WTC11 (cell line): Measurements from ENCODE around the gene DNAAF3. TPM values are rescaled to one million over a fixed set of nuclear protein-coding genes. Genes with fewer than 3 reads are reported as not detected.

Source experiments
- ATAC-seq: fragments of 200-7000 bp; cut with Tn5 transposase; 2 replicates; pipeline ENCODE4 v1.10.0; 2021; ENCODE audit warnings: mild to moderate bottlenecking, moderate library complexity
- CTCF ChIA-PET: fragments of 300-600 bp; sonication (Branson Sonifier 250); formaldehyde crosslinking; loops from one replicate; lab custom pipeline; 2021; ENCODE audit warnings: antibody characterized with exemption; lab: Charles Lee
- POLR2A ChIA-PET: fragments of 350-600 bp; sonication (Branson Sonifier 250); formaldehyde crosslinking; loops from one replicate; lab custom pipeline; 2021; ENCODE audit warnings: antibody characterized with exemption; lab: Charles Lee
- DNase-seq: peaks from one replicate; pipeline ENCODE4 v3.0.0; 2021; ENCODE audit warnings: low spot score
- H3K27ac Mint-ChIP-seq: 2 replicates; pipeline ENCODE4 v1.8.0; 2021; ENCODE audit warnings: mixed read lengths
- H3K27me3 Mint-ChIP-seq: 2 replicates; pipeline ENCODE4 v1.8.0; 2021; ENCODE audit warnings: low read depth, mild to moderate bottlenecking, moderate library complexity, mixed read lengths
- H3K36me3 Mint-ChIP-seq: 2 replicates; pipeline ENCODE4 v1.8.0; 2021; ENCODE audit warnings: mixed read lengths
- H3K4me1 Mint-ChIP-seq: 2 replicates; pipeline ENCODE4 v1.8.0; 2022; ENCODE audit warnings: mixed read lengths
- H3K4me3 Mint-ChIP-seq: 2 replicates; pipeline ENCODE4 v1.8.0; 2021; ENCODE audit warnings: mild to moderate bottlenecking, moderate library complexity, mixed read lengths
- H3K9me3 Mint-ChIP-seq: 2 replicates; pipeline ENCODE4 v1.8.0; 2021; ENCODE audit warnings: mixed read lengths
- CREM ChIP-seq: sonication (generic); formaldehyde crosslinking; IDR thresholded peaks from 2 replicates; pipeline ENCODE4 v1.8.1; 2022; ENCODE audit warnings: mild to moderate bottlenecking, missing genetic modification reagents, moderate library complexity
- ESRRA ChIP-seq: sonication (generic); formaldehyde crosslinking; IDR thresholded peaks from 2 replicates; pipeline ENCODE4 v1.8.1; 2022; ENCODE audit warnings: mild to moderate bottlenecking, missing genetic modification reagents, borderline replicate concordance
- GRHL2 ChIP-seq: fragments of 250-450 bp; sonication (Bioruptor Pico); IDR thresholded peaks from 2 replicates; pipeline ENCODE4 v1.8.0; 2022; ENCODE audit warnings: mild to moderate bottlenecking, moderate library complexity; ENCODE audit not compliant: insufficient replicate concordance, severe bottlenecking
- IRF2 ChIP-seq: sonication (generic); formaldehyde crosslinking; IDR thresholded peaks from 2 replicates; pipeline ENCODE4 v1.8.0; 2022; ENCODE audit warnings: low read depth, missing genetic modification reagents, borderline replicate concordance
- MXD4 ChIP-seq: fragments of 250-450 bp; sonication (Bioruptor Pico); IDR thresholded peaks from 2 replicates; pipeline ENCODE4 v1.8.0; 2021; ENCODE audit warnings: mild to moderate bottlenecking, moderate library complexity, borderline replicate concordance
- MYBL2 ChIP-seq: sonication (generic); formaldehyde crosslinking; IDR thresholded peaks from 2 replicates; pipeline ENCODE4 v1.8.1; 2023; ENCODE audit warnings: mild to moderate bottlenecking, moderate library complexity, missing genetic modification reagents
- NFATC4 ChIP-seq: fragments of 250-450 bp; sonication (Bioruptor Pico); IDR thresholded peaks from 2 replicates; pipeline ENCODE4 v1.9.0; 2021; ENCODE audit warnings: mild to moderate bottlenecking
- NR1H2 ChIP-seq: sonication (generic); formaldehyde crosslinking; IDR thresholded peaks from 2 replicates; pipeline ENCODE4 v1.9.0; 2021; ENCODE audit warnings: mild to moderate bottlenecking, moderate library complexity, missing genetic modification reagents
- NR2C2 ChIP-seq: sonication (generic); formaldehyde crosslinking; IDR thresholded peaks from 2 replicates; pipeline ENCODE4 v1.8.0; 2022; ENCODE audit warnings: mild to moderate bottlenecking, missing genetic modification reagents
- USF1 ChIP-seq: sonication (generic); formaldehyde crosslinking; IDR thresholded peaks from 2 replicates; pipeline ENCODE4 v1.8.0; 2022; ENCODE audit warnings: mild to moderate bottlenecking, missing genetic modification reagents
- ZBTB21 ChIP-seq: sonication (generic); formaldehyde crosslinking; IDR thresholded peaks from 2 replicates; pipeline ENCODE4 v1.8.1; 2023; ENCODE audit warnings: mild to moderate bottlenecking, missing genetic modification reagents, borderline replicate concordance
- ZBTB43 ChIP-seq: sonication (generic); formaldehyde crosslinking; IDR thresholded peaks from 2 replicates; pipeline ENCODE4 v1.8.1; 2023; ENCODE audit warnings: mild to moderate bottlenecking, missing genetic modification reagents
- ZNF121 ChIP-seq: sonication (generic); formaldehyde crosslinking; IDR thresholded peaks from 2 replicates; pipeline ENCODE4 v1.8.0; 2023; ENCODE audit warnings: missing genetic modification reagents
- ZNF532 ChIP-seq: fragments of 250-450 bp; sonication (Bioruptor Pico); IDR thresholded peaks from 2 replicates; pipeline ENCODE4 v1.9.0; 2021; ENCODE audit warnings: mild to moderate bottlenecking, borderline replicate concordance
- total RNA-seq: library from RNA; stranded (reverse); gene quantifications from 3 replicates; pipeline ENCODE4 v1.2.3, GENCODE V29; 2021
- TF ChIP-seq, protein P1 (sequence below): sonication (generic); formaldehyde crosslinking; IDR thresholded peaks from 2 replicates; pipeline ENCODE4 v1.8.0; 2022; ENCODE audit warnings: mild to moderate bottlenecking, missing genetic modification reagents
- TF ChIP-seq, protein P2 (sequence below): fragments of 200-600 bp; IDR thresholded peaks from 2 replicates; pipeline ENCODE4 v1.8.0; 2022; ENCODE audit warnings: antibody characterized with exemption
- TF ChIP-seq, protein P3 (sequence below): sonication (generic); formaldehyde crosslinking; IDR thresholded peaks from 2 replicates; pipeline ENCODE4 v1.8.0; 2022; ENCODE audit warnings: missing genetic modification reagents

Gene DNAAF3
- total RNA-seq, 1 experiment from 2014 or later: 4.0 TPM

GRCh38 chr19:55112246-55112776 lies 54.1 kb downstream of the DNAAF3 start:
- DNase-seq (no peak), ATAC-seq (no peak)
- CTCF ChIA-PET: interaction anchor here (1.1 to 1.2 kb wide), 2 partner anchors 9 to 18 kb away, joined by 3 to 5 read pairs; no protein-coding TSS in a partner anchor
- H3K4me3 Mint-ChIP-seq: no peak overlapping the region
- POLR2A ChIA-PET: no interaction called here
- peaks cover 9% of the 10 kb centered on the region for H3K36me3 Mint-ChIP-seq
- no peaks in the 10 kb centered on the region for H3K9me3 Mint-ChIP-seq
- TF ChIP-seq NR1H2 (CRISPR knock-in tag): no peak
- no peak for TF ChIP-seq ZBTB21 (CRISPR knock-in tag)
- TF ChIP-seq MYBL2 (CRISPR knock-in tag): no peak
- TF ChIP-seq, protein P1, sequence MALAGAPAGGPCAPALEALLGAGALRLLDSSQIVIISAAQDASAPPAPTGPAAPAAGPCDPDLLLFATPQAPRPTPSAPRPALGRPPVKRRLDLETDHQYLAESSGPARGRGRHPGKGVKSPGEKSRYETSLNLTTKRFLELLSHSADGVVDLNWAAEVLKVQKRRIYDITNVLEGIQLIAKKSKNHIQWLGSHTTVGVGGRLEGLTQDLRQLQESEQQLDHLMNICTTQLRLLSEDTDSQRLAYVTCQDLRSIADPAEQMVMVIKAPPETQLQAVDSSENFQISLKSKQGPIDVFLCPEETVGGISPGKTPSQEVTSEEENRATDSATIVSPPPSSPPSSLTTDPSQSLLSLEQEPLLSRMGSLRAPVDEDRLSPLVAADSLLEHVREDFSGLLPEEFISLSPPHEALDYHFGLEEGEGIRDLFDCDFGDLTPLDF: no peak
- TF ChIP-seq USF1: no peak
- no peak for TF ChIP-seq GRHL2 (CRISPR knock-in tag)
- TF ChIP-seq NFATC4 (CRISPR knock-in tag): no peak
- TF ChIP-seq ZNF532 (CRISPR knock-in tag): no peak
- TF ChIP-seq ZBTB43 (CRISPR knock-in tag): no peak
- TF ChIP-seq, protein P2, sequence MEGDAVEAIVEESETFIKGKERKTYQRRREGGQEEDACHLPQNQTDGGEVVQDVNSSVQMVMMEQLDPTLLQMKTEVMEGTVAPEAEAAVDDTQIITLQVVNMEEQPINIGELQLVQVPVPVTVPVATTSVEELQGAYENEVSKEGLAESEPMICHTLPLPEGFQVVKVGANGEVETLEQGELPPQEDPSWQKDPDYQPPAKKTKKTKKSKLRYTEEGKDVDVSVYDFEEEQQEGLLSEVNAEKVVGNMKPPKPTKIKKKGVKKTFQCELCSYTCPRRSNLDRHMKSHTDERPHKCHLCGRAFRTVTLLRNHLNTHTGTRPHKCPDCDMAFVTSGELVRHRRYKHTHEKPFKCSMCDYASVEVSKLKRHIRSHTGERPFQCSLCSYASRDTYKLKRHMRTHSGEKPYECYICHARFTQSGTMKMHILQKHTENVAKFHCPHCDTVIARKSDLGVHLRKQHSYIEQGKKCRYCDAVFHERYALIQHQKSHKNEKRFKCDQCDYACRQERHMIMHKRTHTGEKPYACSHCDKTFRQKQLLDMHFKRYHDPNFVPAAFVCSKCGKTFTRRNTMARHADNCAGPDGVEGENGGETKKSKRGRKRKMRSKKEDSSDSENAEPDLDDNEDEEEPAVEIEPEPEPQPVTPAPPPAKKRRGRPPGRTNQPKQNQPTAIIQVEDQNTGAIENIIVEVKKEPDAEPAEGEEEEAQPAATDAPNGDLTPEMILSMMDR: no peak
- TF ChIP-seq MXD4: no peak
- TF ChIP-seq NR2C2 (CRISPR knock-in tag): no peak
- TF ChIP-seq IRF2 (CRISPR knock-in tag): no peak
- TF ChIP-seq ESRRA (CRISPR knock-in tag): no peak
- no peak for TF ChIP-seq ZNF121 (CRISPR knock-in tag)
- TF ChIP-seq CREM (CRISPR knock-in tag): no peak
- TF ChIP-seq, protein P3, sequence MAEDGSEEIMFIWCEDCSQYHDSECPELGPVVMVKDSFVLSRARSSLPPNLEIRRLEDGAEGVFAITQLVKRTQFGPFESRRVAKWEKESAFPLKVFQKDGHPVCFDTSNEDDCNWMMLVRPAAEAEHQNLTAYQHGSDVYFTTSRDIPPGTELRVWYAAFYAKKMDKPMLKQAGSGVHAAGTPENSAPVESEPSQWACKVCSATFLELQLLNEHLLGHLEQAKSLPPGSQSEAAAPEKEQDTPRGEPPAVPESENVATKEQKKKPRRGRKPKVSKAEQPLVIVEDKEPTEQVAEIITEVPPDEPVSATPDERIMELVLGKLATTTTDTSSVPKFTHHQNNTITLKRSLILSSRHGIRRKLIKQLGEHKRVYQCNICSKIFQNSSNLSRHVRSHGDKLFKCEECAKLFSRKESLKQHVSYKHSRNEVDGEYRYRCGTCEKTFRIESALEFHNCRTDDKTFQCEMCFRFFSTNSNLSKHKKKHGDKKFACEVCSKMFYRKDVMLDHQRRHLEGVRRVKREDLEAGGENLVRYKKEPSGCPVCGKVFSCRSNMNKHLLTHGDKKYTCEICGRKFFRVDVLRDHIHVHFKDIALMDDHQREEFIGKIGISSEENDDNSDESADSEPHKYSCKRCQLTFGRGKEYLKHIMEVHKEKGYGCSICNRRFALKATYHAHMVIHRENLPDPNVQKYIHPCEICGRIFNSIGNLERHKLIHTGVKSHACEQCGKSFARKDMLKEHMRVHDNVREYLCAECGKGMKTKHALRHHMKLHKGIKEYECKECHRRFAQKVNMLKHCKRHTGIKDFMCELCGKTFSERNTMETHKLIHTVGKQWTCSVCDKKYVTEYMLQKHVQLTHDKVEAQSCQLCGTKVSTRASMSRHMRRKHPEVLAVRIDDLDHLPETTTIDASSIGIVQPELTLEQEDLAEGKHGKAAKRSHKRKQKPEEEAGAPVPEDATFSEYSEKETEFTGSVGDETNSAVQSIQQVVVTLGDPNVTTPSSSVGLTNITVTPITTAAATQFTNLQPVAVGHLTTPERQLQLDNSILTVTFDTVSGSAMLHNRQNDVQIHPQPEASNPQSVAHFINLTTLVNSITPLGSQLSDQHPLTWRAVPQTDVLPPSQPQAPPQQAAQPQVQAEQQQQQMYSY: no peak
- no peaks in the 10 kb centered on the region for H3K27me3 Mint-ChIP-seq
- H3K4me1 Mint-ChIP-seq: peaks cover 26% of the 10 kb centered on the region
- no peak overlapping the region for H3K27ac Mint-ChIP-seq
